HG02981 (cell line): Measurements from ENCODE around the gene AIFM2.
"Not testable (repeated sequence)": the region's sequence is repeated elsewhere in the genome, so short reads cannot be mapped to it uniquely, and the experiment has no call there.

Experiments
- ATAC-seq: cut with Tn5 transposase; IDR thresholded peaks from one replicate; pipeline ENCODE4 v1.9.1; 2021; ENCODE audit warnings: mild to moderate bottlenecking, moderate library complexity; ENCODE audit not compliant: unreplicated experiment

AIFM2 gene

GRCh38 chr10:70123817-70124216 is 8.8 kb downstream of the AIFM2 start:
- no peak for ATAC-seq

- ATAC-seq = not testable (repeated sequence)
Measured at GRCh38 chr10:70123166-70123565, 9.5 kb downstream of the AIFM2 start.

- no peak for ATAC-seq
Measured at GRCh38 chr10:70122742-70123141, 9.9 kb downstream of the AIFM2 start.

DNA sequence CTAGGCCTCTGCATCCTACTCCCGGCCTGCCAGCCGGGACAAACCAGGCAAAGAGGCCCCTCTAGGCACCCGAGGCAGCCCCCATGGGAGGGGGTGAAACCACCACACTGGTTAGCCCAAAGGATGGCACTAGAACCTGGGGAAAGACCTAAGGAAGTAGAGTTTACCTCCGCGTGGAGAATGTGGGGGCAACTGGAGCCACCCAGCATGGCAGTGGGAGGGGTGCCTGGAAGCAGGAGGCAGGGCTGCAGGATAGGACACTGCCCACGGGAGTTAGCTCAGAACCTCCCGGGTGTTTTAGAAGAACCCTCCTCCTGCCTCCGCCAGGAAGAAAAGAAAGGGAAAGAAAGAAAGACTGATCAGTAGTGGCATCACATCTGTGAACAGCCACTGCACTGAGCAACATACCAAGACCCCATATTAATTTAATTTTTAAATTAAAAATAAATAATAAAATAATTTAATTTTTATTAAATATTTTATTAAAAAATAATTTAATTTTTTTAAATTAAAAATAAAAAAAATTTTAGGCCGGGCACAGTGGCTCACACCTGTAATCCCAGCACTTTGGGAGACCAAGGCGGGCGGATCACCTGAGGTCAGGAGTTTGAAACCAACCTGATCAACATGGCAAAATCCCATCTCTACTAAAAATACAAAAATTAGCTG is 11.2 kb downstream of the AIFM2 start:
- no peak for ATAC-seq

DNA sequence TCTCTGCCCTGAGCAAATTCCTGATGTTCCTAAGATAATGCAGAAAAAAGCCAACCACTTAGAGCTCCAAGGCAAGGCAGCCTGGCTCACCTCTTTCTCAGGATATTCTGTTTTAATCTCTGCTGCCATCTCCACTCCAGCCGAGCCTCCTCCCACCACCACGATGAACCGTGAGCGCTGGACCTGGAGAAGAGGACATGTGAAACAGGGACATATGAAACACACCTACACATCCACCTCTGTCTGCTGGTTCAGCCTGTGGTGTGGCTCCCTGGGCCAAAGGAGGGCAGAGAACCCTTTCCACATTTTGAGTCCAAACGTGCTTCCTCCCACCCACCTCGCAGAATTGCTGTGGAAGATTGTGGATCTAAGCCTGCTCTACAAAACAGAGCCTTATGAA is 12.2 kb downstream of the AIFM2 start:
- ATAC-seq = no peak

GRCh38 chr10:70119623-70120022 is 13.0 kb downstream of the AIFM2 start:
- ATAC-seq = no peak

DNA sequence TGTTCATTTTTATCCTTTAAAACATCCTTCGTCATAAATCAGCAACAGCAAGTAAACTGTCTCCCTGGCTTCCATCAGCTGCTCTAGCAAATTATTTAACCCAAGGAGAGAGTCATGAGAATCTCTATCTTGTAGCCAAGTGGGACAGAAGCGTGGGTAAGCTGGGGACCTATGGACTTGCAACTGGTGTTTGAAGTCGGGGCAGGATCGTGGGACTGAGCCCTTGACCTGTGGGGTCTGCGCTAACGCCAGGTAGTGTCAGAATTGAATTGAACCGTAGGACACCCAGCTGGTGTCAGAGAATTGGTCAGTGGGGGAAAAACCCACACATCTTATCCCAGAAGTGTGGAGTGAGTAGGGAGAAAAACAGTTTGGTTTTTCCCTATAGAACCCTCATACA is 13.4 kb downstream of the AIFM2 start:
- no peak for ATAC-seq

- no peak for ATAC-seq
Measured at GRCh38 chr10:70118196-70118595, 14.4 kb downstream of the AIFM2 start.

- no peak for ATAC-seq
Measured at GRCh38 chr10:70117646-70118045, 15.0 kb downstream of the AIFM2 start.

GRCh38 chr10:70115948-70116682 is 16.5 kb downstream of the AIFM2 start:
- no peak for ATAC-seq

DNA sequence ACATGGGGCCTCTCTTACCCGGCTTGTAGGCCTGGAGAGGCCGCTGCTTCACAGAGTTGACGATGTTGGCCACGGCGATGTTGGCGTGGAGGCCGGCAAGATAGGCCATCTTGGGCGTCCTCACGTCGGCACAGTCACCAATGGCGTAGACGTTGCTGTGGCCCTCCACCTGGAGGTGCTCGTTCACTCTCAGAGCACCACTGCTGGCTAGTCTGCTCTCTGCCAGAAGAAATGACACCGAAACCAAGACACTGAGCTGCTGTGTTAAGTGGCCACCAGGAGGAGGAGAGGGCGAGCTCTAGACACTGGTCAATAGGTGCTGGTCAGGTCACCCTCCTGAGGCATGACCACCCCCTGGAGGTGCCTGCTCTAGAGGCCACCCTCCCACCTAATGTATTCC is 17.7 kb downstream of the AIFM2 start:
- ATAC-seq = no peak

DNA sequence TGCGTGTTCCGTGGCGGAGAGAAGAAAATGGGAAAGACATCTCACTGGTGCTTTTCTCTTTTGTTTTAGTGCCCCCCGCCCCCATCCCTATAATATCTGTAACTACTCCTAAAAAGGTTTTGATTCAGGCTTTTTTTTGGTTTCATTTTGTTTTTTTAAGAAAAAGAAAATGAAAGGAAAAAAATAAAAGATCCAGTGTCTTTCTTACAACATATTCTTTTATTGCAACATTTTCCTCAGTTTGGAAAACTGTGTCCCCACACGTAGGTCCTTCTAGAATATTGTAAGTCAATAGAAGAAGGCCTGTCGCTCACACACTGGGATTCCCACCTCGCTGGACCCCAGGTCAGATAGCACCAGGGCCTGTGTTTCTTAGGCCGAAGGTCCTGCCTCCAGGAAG is 20.6 kb downstream of the AIFM2 start:
- ATAC-seq = no peak

DNA sequence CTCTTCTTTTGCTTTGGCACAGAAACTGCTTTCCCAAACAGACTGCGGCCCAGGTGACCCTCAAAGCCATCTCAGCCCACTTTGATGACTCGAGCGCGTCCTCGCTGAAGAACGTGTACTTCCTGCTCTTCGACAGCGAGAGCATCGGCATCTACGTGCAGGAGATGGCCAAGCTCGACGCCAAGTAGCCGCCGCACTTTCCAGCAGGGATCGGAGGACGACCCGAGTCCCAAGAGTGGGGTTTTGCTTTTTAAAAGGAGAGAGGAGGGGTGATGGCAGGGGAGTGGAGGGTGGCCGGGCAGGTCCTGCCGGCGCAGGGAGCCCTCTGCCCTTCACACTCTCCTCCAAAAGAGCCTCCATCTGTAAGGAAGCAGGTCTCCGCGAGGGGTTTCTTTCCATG is 21.1 kb downstream of the AIFM2 start:
- no peak for ATAC-seq

GRCh38 chr10:70109064-70109729 is 23.4 kb downstream of the AIFM2 start:
- ATAC-seq = no peak

- ATAC-seq = peak; percentile 60
Measured at GRCh38 chr10:70106958-70107791, 25.4 kb downstream of the AIFM2 start.

DNA sequence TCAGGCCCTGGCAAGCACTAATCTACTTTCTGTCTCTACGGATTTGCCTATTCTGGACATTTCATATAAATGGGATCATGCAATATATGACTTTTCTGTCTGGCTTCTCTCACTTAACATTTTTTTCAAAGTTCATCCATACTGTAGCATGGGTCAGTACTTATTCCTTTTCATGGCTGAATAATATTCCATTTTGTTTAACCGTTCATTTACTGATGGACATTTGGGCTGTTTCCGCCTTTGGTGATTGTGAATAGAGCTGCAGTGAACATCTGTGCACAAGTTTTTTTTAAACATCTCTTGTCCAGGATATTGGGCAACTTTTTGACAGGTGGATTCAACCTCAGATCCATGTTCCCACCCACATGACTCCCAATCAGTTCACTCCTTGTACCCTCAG is 31.0 kb downstream of the AIFM2 start:
- no peak for ATAC-seq

DNA sequence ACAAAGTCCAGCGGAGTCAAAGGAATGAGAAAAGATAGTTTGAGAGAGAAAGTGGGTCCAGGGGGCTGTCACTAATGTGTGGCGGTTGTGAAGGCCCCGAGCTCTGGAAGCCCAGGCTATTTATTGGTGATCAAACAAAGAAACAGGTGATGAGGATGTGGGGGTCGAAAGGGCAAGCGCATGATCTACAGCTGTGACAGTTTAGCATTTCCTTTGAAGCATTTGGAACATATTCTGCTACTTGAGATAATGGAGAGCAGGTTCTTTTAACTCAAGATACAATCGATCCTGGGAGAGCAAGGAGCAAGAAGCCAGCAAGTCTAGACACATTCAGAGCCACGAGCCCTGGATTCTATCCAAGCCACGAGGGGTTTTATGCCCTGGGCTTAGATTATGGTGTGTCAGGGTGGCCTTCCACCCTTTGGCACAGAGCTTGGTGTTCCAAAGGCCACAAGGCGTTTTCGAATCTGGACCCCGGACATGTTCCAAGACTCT is 31.5 kb downstream of the AIFM2 start:
- ATAC-seq = not testable (repeated sequence)

DNA sequence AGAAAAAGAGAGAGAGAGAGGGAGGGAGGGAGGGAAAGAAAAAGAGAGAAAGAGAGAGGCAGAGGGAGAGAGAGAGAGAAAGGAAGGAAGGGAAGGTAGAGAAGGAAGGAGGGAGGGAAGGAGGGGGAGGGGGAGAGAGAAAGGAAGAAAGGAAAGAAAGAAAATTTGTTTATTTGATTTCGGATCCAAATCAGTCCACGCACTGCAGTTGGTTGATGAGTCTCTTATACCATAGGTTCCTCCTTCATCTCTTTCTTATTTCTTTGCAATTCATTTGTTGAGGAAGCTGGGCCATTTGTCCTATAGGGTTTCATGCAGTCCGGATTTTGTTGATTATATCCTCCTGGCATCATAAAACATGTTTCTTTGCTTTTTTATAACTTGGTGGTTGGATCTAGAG is 34.4 kb downstream of the AIFM2 start:
- ATAC-seq = no peak

GRCh38 chr10:70097459-70097858 is 35.2 kb downstream of the AIFM2 start:
- no peak for ATAC-seq

GRCh38 chr10:70096705-70097420 is 35.8 kb downstream of the AIFM2 start:
- no peak for ATAC-seq
